Activated naive CD4-positive, alpha-beta T cell treated with anti-CD3 and anti-CD28 coated beads, Interleukin-2, amount 10 ng/mL, durations not matched to agents 7 days and 5 days (primary cell): Measurements from ENCODE around the gene ALDH5A1.

Source experiments
- CTCF ChIA-PET: fragments of 350-600 bp; sonication (Branson Sonifier 250); formaldehyde crosslinking; loops from one replicate; lab custom pipeline; 2021; ENCODE audit warnings: antibody characterized with exemption; lab: Charles Lee
- DNase-seq: peaks from one replicate; pipeline ENCODE4 v3.0.0-alpha.2; 2020
- H3K27ac Mint-ChIP-seq: one replicate; pipeline ENCODE4 v1.8.0; 2021; ENCODE audit warnings: mild to moderate bottlenecking, moderate library complexity, mixed read lengths
- H3K27me3 Mint-ChIP-seq: one replicate; pipeline ENCODE4 v1.8.0; 2021; ENCODE audit warnings: mild to moderate bottlenecking, mixed read lengths
- H3K36me3 Mint-ChIP-seq: one replicate; pipeline ENCODE4 v1.8.0; 2021; ENCODE audit warnings: mixed read lengths
- H3K4me1 Mint-ChIP-seq: one replicate; pipeline ENCODE4 v1.8.0; 2021; ENCODE audit warnings: mixed read lengths
- H3K4me3 Mint-ChIP-seq: one replicate; pipeline ENCODE4 v1.8.0; 2021; ENCODE audit warnings: mild to moderate bottlenecking, moderate library complexity, mixed read lengths
- H3K9me3 Mint-ChIP-seq: one replicate; pipeline ENCODE4 v1.8.0; 2021; ENCODE audit warnings: mixed read lengths

Gene ALDH5A1

GRCh38 chr6:24524329-24524728 is 29.6 kb downstream of the ALDH5A1 start:
- no peak for DNase-seq
- CTCF ChIA-PET = interaction anchor here (0.7 to 1.9 kb wide), 4 partner anchors 56 to 546 kb away, joined by 3 to 5 read pairs (median 4); partner anchors contain the start of gene TDP2
- Mint-ChIP-seq H3K4me3 (no peak overlapping the region), H3K27ac (no peak overlapping the region), H3K27me3 (no peaks in the 10 kb centered on the region), H3K36me3 (no peaks in the 10 kb centered on the region), H3K4me1 (peaks cover 10% of the 10 kb centered on the region), H3K9me3 (no peaks in the 10 kb centered on the region)

DNA sequence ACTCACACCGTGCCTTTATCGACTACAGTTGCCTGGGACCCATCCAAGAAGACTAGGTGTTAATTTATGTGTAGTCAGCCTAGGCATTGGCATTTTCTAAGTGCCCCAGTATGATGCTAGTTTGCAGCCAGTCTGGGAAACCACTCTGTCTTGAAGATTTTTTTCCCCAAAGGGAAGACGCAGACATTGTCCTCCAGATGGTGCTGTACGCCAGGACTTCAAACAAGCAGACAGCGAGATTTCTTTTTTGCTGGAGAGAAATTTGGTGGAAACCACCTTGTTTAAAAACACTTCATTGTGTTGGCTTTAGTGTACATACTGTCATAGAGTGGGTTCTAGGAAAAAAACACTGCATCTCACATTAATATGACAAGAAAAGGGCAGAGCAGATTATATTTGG is 30.0 kb downstream of the ALDH5A1 start:
- peak; percentile 50 for DNase-seq

DNA sequence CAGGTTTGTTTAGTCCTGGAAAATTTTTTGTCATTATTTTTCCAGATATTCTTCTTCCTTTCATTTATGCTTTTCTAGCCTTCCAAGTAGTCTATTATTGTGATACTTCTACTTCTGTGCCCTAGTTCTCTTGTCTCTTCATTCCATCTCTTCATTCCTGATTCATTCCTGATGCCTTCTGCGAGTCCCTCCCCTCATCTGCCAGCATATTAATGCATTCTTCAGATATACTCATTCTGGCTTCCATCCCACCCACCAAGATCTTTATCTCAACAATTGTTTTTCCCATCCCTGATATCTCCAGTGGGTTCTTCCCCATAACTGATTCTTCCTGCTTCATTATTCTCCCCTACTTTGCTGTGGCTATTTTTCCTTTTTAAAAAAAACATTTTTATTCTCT is 35.2 kb downstream of the ALDH5A1 start:
- H3K27ac Mint-ChIP-seq = no peak overlapping the region
- H3K9me3 Mint-ChIP-seq = no peaks in the 10 kb centered on the region
- DNase-seq = no peak
- H3K4me3 Mint-ChIP-seq = no peak overlapping the region
- H3K36me3 Mint-ChIP-seq = no peaks in the 10 kb centered on the region
- CTCF ChIA-PET = interaction anchor here (1.5 kb wide), 1 partner anchor 51 kb away, joined by 3 read pairs; no protein-coding TSS in a partner anchor
- peaks cover 10% of the 10 kb centered on the region for H3K4me1 Mint-ChIP-seq
- H3K27me3 Mint-ChIP-seq = no peaks in the 10 kb centered on the region

More for the DNA sequence above, 30.0 kb downstream of the ALDH5A1 start:
- Mint-ChIP-seq H3K4me1 (peaks cover 10% of the 10 kb centered on the region), H3K36me3 (no peaks in the 10 kb centered on the region), H3K27me3 (no peaks in the 10 kb centered on the region), H3K4me3 (no peak overlapping the region), H3K27ac (no peak overlapping the region), H3K9me3 (no peaks in the 10 kb centered on the region)
- CTCF ChIA-PET = interaction anchor here (0.7 to 1.1 kb wide), 5 partner anchors 14 to 546 kb away, joined by 3 to 5 read pairs (median 3); no protein-coding TSS in a partner anchor

- no peaks in the 10 kb centered on the region for H3K27me3 Mint-ChIP-seq
- H3K27ac Mint-ChIP-seq = no peak overlapping the region
- H3K36me3 Mint-ChIP-seq = no peaks in the 10 kb centered on the region
- H3K4me3 Mint-ChIP-seq = no peak overlapping the region
- H3K9me3 Mint-ChIP-seq = no peaks in the 10 kb centered on the region
- CTCF ChIA-PET = interaction anchor here (3.9 kb wide), 1 partner anchor 13 kb away, joined by 16 read pairs; no protein-coding TSS in a partner anchor
- DNase-seq = no peak
- H3K4me1 Mint-ChIP-seq = no peaks in the 10 kb centered on the region
Observed at GRCh38 chr6:24534329-24534728, 39.6 kb downstream of the ALDH5A1 start.

DNA sequence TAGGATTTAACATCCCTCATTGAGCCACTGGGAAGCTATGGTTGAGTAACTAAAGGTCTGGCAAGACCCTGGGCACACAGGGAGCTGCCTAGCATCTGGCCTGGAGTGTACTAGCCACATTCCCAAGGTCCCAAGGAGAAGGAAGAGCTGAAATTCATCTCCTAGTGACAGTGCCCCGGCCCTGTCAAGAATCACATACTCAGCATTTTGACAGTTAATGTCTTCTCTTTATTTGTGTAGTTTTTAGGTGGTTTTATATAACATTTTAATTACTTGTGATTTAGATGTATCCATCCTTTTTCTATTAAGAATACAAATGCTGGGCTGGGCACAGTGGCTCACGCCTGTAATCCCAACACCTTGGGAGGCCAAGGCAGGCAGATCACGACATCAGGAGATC is 40.4 kb downstream of the ALDH5A1 start:
- H3K4me1 Mint-ChIP-seq = no peaks in the 10 kb centered on the region
- CTCF ChIA-PET = interaction anchor here (1.4 kb wide), 2 partner anchors 12 to 45 kb away, joined by 3 to 5 read pairs; no protein-coding TSS in a partner anchor
- no peak for DNase-seq
- H3K9me3 Mint-ChIP-seq = no peaks in the 10 kb centered on the region
- no peaks in the 10 kb centered on the region for H3K36me3 Mint-ChIP-seq
- no peak overlapping the region for H3K27ac Mint-ChIP-seq
- H3K4me3 Mint-ChIP-seq = no peak overlapping the region
- H3K27me3 Mint-ChIP-seq = no peaks in the 10 kb centered on the region

DNA sequence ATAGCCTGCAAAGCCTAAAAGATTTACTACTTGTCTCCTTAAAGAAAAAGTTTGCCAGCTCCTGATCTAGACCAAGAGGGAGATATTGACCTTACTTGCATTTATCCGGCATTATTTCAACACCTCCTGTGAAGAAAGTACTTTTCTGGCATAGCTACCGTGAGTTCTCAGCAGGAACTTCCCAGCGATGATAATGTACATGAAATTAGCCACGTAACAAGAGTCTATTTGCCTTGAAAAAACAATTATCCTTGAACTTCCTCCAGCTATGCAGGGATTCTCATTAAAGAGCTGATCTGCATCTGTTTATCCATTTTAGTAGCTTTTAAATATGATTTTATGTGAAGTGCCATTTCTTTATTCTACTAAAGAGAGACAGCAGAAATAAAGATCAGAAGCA is 41.7 kb downstream of the ALDH5A1 start:
- no peaks in the 10 kb centered on the region for H3K4me1 Mint-ChIP-seq
- H3K9me3 Mint-ChIP-seq = no peaks in the 10 kb centered on the region
- H3K4me3 Mint-ChIP-seq = no peak overlapping the region
- CTCF ChIA-PET = interaction anchor here (1.0 to 1.4 kb wide), 3 partner anchors 11 to 43 kb away, joined by 3 to 5 read pairs (median 3); no protein-coding TSS in a partner anchor
- H3K27ac Mint-ChIP-seq = no peak overlapping the region
- no peak for DNase-seq
- no peaks in the 10 kb centered on the region for H3K36me3 Mint-ChIP-seq
- H3K27me3 Mint-ChIP-seq = no peaks in the 10 kb centered on the region

- CTCF ChIA-PET = no interaction called here
- Mint-ChIP-seq H3K36me3 (no peaks in the 10 kb centered on the region), H3K27me3 (no peaks in the 10 kb centered on the region), H3K4me1 (no peaks in the 10 kb centered on the region), H3K9me3 (no peaks in the 10 kb centered on the region), H3K27ac (no peak overlapping the region), H3K4me3 (no peak overlapping the region)
- no peak for DNase-seq
Observed at GRCh38 chr6:24537082-24537699, 42.4 kb downstream of the ALDH5A1 start.

GRCh38 chr6:24537771-24538385 is 43.1 kb downstream of the ALDH5A1 start:
- H3K9me3 Mint-ChIP-seq = no peaks in the 10 kb centered on the region
- no peak overlapping the region for H3K4me3 Mint-ChIP-seq
- no peak overlapping the region for H3K27ac Mint-ChIP-seq
- CTCF ChIA-PET = interaction anchor here (0.8 to 1.9 kb wide), 4 partner anchors 12 to 43 kb away, joined by 3 to 5 read pairs (median 4); no protein-coding TSS in a partner anchor
- DNase-seq = no peak
- no peaks in the 10 kb centered on the region for H3K27me3 Mint-ChIP-seq
- H3K36me3 Mint-ChIP-seq = no peaks in the 10 kb centered on the region
- no peaks in the 10 kb centered on the region for H3K4me1 Mint-ChIP-seq

- H3K9me3 Mint-ChIP-seq = no peaks in the 10 kb centered on the region
- no peaks in the 10 kb centered on the region for H3K27me3 Mint-ChIP-seq
- DNase-seq = no peak
- no peak overlapping the region for H3K4me3 Mint-ChIP-seq
- CTCF ChIA-PET = interaction anchor here (1.3 to 1.9 kb wide), 3 partner anchors 14 to 42 kb away, joined by 3 to 5 read pairs (median 4); no protein-coding TSS in a partner anchor
- no peaks in the 10 kb centered on the region for H3K36me3 Mint-ChIP-seq
- no peaks in the 10 kb centered on the region for H3K4me1 Mint-ChIP-seq
- H3K27ac Mint-ChIP-seq = no peak overlapping the region
Observed at GRCh38 chr6:24539416-24539815, 44.6 kb downstream of the ALDH5A1 start.

DNA sequence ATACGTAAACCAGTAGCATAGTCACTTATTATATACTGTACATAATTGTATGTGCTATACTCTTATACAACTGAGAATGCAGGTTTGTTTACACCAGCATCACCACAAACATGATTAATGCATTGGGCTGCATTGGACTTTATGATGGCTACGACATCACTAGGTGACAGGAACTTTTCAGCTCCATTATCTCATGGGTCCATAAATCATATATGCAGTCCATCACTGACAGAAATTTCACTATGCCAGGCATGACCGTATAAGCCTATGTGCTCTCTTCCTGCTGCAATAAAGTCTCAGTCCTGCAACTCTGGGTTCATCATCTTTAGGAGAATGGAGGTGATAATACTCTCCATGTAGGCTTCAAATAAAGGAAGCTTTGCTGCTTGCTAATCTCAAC is 45.4 kb downstream of the ALDH5A1 start:
- Mint-ChIP-seq H3K4me3 (no peak overlapping the region), H3K27ac (no peak overlapping the region), H3K36me3 (no peaks in the 10 kb centered on the region), H3K9me3 (no peaks in the 10 kb centered on the region), H3K27me3 (peaks cover 4% of the 10 kb centered on the region), H3K4me1 (no peaks in the 10 kb centered on the region)
- CTCF ChIA-PET = no interaction called here
- DNase-seq = no peak

DNA sequence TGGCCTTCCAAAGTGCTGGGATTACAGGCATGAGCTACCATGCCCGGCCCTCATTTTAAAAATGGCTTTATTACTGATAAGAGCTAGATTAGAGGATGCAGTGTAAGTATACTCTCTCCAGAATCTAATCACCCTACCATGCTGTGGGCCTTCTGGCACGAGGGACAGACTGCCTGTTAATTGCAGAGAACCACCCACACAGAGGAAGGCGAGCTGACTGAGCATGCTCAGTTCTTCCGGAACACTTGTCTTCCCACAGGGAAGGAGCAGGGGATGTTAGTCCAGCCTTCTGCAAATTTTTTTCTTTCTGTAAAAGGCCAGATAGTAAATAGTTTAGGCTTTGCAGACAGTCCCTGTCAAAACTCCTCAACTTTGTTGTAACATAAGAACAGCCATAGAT is 48.9 kb downstream of the ALDH5A1 start:
- DNase-seq = no peak
- Mint-ChIP-seq H3K4me3 (no peak overlapping the region), H3K36me3 (no peaks in the 10 kb centered on the region), H3K4me1 (peaks cover 8% of the 10 kb centered on the region), H3K27ac (no peak overlapping the region), H3K27me3 (peaks cover 14% of the 10 kb centered on the region), H3K9me3 (no peaks in the 10 kb centered on the region)
- CTCF ChIA-PET = no interaction called here

- CTCF ChIA-PET = interaction anchor here (3.2 kb wide), 1 partner anchor 35 kb away, joined by 19 read pairs; no protein-coding TSS in a partner anchor
- Mint-ChIP-seq H3K9me3 (no peaks in the 10 kb centered on the region), H3K27me3 (peaks cover 14% of the 10 kb centered on the region), H3K36me3 (no peaks in the 10 kb centered on the region), H3K27ac (no peak overlapping the region), H3K4me3 (no peak overlapping the region), H3K4me1 (peaks cover 8% of the 10 kb centered on the region)
- no peak for DNase-seq
Observed at GRCh38 chr6:24545183-24545582, 50.4 kb downstream of the ALDH5A1 start.

GRCh38 chr6:24545691-24546090 is 50.9 kb downstream of the ALDH5A1 start:
- DNase-seq = no peak
- CTCF ChIA-PET = interaction anchor here (3.2 kb wide), 1 partner anchor 35 kb away, joined by 19 read pairs; no protein-coding TSS in a partner anchor
- Mint-ChIP-seq H3K9me3 (no peaks in the 10 kb centered on the region), H3K27ac (no peak overlapping the region), H3K4me3 (no peak overlapping the region), H3K4me1 (peaks cover 8% of the 10 kb centered on the region), H3K36me3 (no peaks in the 10 kb centered on the region), H3K27me3 (peaks cover 14% of the 10 kb centered on the region)

- H3K27me3 Mint-ChIP-seq = peaks cover 14% of the 10 kb centered on the region
- no peaks in the 10 kb centered on the region for H3K36me3 Mint-ChIP-seq
- H3K27ac Mint-ChIP-seq = no peak overlapping the region
- DNase-seq = no peak
- no peaks in the 10 kb centered on the region for H3K9me3 Mint-ChIP-seq
- CTCF ChIA-PET = interaction anchor here (1.1 to 3.2 kb wide), 6 partner anchors 23 to 51 kb away, joined by 3 to 19 read pairs (median 4); partner anchors contain the start of gene ALDH5A1
- H3K4me1 Mint-ChIP-seq = peaks cover 8% of the 10 kb centered on the region
- H3K4me3 Mint-ChIP-seq = no peak overlapping the region
Observed at GRCh38 chr6:24546439-24546838, 51.7 kb downstream of the ALDH5A1 start.
